Nephron (organoid): ENCODE results near the gene FGGY.

Experiments used
- H3K27ac Mint-ChIP-seq, 3 experiments: 2 replicates each; pipeline ENCODE4 v1.8.0; 2020; ENCODE audit warnings: mixed read lengths in 3 of 3, mild to moderate bottlenecking in 2 of 3, moderate library complexity in 1 of 3
- H3K27me3 Mint-ChIP-seq: 2 replicates; pipeline ENCODE4 v1.8.0; 2021; ENCODE audit warnings: low read depth, mild to moderate bottlenecking, moderate library complexity, mixed read lengths
- H3K36me3 Mint-ChIP-seq: 2 replicates; pipeline ENCODE4 v1.8.0; 2020; ENCODE audit warnings: low read depth, mixed read lengths
- H3K4me1 Mint-ChIP-seq: 2 replicates; pipeline ENCODE4 v1.8.0; 2020; ENCODE audit warnings: mixed read lengths
- H3K4me3 Mint-ChIP-seq, 3 experiments: 2 replicates each; pipeline ENCODE4 v1.8.0; 2020; ENCODE audit warnings: mild to moderate bottlenecking in 3 of 3, mixed read lengths in 3 of 3, moderate library complexity in 2 of 3
- H3K9me3 Mint-ChIP-seq: 2 replicates; pipeline ENCODE4 v1.8.0; 2020; ENCODE audit warnings: mixed read lengths
- TF ChIP-seq, protein P1 (sequence below), 3 experiments: fragments of 200-600 bp; sonication (generic); IDR thresholded peaks; one replicate each; pipeline ENCODE4 v1.5.0; 2021; ENCODE audit warnings: antibody characterized with exemption in 3 of 3; ENCODE audit not compliant: unreplicated experiment in 3 of 3

Gene FGGY

DNA sequence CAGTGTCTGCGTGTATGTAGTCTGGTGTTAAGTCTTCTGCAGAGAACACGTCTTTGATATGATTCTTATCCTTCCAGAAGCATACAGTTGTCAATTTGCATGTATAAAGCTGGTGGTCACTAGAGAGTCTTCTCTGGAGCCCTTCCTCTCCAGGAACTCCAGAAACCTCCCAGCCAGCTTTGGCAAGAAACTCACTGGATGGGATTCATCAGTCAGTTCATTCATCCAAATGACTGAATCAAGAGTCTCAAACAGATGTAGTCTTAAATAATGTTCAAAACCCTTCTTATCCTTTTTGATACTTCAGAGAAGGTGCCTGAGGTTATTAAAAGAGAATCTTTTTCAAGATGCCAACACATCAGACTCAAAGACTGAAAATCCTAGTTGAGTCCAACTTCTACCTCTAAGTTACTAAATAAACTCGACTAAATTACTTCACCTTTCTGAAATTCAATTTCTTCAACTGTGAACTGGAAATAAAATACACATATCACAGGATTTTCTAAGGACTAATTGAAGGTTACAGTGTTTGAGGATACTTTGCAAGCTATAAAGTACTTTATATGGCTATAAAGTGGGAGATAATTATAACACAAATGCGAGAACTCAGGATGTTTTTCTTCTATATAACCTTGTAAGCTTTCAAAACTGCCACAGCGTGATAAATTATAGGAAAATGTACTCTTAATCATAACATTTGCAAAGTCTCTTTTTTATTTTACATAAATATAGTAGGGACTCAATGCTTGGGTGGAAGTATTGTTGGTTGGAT lies 252.4 kb downstream of the FGGY start:
- Mint-ChIP-seq H3K4me1 (peaks cover 32% of the 10 kb centered on the region), H3K4me3 (no peak overlapping the region), H3K27ac (peak overlapping the region in 1 of 3 experiments; percentile 50), H3K9me3 (no peaks in the 10 kb centered on the region), H3K27me3 (no peaks in the 10 kb centered on the region), H3K36me3 (no peaks in the 10 kb centered on the region)
- TF ChIP-seq, protein P1, sequence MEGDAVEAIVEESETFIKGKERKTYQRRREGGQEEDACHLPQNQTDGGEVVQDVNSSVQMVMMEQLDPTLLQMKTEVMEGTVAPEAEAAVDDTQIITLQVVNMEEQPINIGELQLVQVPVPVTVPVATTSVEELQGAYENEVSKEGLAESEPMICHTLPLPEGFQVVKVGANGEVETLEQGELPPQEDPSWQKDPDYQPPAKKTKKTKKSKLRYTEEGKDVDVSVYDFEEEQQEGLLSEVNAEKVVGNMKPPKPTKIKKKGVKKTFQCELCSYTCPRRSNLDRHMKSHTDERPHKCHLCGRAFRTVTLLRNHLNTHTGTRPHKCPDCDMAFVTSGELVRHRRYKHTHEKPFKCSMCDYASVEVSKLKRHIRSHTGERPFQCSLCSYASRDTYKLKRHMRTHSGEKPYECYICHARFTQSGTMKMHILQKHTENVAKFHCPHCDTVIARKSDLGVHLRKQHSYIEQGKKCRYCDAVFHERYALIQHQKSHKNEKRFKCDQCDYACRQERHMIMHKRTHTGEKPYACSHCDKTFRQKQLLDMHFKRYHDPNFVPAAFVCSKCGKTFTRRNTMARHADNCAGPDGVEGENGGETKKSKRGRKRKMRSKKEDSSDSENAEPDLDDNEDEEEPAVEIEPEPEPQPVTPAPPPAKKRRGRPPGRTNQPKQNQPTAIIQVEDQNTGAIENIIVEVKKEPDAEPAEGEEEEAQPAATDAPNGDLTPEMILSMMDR (IDR thresholded peaks at IDR 0.05; ENCODE audit: unreplicated experiment in 3 of 3), result no peak

DNA sequence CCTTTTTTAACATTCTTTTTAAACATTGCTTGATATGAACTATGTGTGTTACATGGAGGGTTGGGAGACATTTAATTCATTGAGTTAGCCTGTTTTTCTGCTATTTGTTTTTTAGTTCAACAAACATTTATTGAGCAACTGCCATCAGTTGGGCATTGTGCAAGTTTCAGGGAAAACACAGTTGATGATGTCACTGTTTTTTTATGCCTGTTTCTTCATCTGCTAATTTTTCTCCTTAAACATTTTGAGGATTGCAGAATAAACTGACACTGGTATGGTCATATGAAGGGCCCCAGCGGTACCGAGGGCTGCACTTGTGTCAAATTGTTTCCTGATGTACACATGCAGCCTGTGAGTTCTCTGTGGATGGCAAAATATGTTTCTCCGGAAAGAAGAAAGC lies 253.0 kb downstream of the FGGY start:
- Mint-ChIP-seq H3K27me3 (no peaks in the 10 kb centered on the region), H3K9me3 (no peaks in the 10 kb centered on the region), H3K4me1 (peaks cover 37% of the 10 kb centered on the region), H3K4me3 (no peak overlapping the region), H3K27ac (peak overlapping the region in 2 of 3 experiments; percentile 47 to 50), H3K36me3 (no peaks in the 10 kb centered on the region)
- TF ChIP-seq, protein P1 (IDR thresholded peaks at IDR 0.05; ENCODE audit: unreplicated experiment in 3 of 3), result no peak

DNA sequence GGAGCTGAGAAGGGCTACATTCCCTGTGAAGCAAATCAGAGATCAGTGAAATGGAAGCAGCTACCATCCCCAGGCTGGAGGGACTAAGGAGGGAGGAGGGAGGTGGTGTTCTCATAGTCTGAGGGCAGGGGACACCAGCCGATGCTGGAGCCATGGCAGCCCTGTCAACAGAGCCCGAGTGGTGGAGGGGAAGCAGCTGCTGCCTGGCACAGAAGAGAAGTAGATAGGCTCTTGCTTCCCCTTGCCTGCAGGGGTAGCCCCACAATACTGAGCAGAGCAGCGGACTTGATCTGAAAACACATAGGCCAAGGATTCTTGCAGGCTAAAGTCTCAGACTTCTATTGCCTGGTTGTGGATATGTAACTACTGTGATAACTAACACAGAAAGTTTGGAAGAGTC lies 255.1 kb downstream of the FGGY start:
- Mint-ChIP-seq H3K27ac (peak overlapping the region; percentile 82 to 86 (median 83)), H3K36me3 (peaks cover 8% of the 10 kb centered on the region), H3K9me3 (peaks cover 6% of the 10 kb centered on the region), H3K4me1 (peaks cover 51% of the 10 kb centered on the region), H3K27me3 (no peaks in the 10 kb centered on the region), H3K4me3 (no peak overlapping the region)
- TF ChIP-seq, protein P1 (IDR thresholded peaks at IDR 0.05; ENCODE audit: unreplicated experiment in 3 of 3), result no peak

DNA sequence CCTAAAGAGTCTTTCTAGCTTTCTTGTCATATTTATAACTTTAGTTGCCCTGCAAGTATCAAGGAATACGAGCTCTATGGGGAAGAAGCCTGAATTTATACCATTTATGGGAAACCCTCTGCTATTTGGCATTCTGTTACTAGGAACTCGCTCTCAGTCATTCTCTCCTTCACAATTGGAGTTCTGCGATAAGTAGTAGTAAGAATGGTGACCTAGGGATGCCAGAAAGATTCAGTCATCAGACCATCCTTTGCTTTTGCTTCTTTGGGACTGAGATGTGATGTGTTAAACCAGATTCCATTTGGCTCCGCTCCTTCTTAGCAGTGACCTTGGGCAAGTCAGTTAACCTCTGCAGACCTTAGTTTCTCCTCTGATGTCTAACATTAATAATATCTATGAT lies 256.5 kb downstream of the FGGY start:
- no peak overlapping the region for H3K4me3 Mint-ChIP-seq
- H3K36me3 Mint-ChIP-seq, result peaks cover 21% of the 10 kb centered on the region
- H3K4me1 Mint-ChIP-seq, result peaks cover 58% of the 10 kb centered on the region
- H3K27ac Mint-ChIP-seq, result peak overlapping the region; percentile 82 to 92 (median 86)
- peaks cover 15% of the 10 kb centered on the region for H3K9me3 Mint-ChIP-seq
- H3K27me3 Mint-ChIP-seq, result no peaks in the 10 kb centered on the region
- TF ChIP-seq, protein P1 (IDR thresholded peaks at IDR 0.05; ENCODE audit: unreplicated experiment in 3 of 3), result no peak

DNA sequence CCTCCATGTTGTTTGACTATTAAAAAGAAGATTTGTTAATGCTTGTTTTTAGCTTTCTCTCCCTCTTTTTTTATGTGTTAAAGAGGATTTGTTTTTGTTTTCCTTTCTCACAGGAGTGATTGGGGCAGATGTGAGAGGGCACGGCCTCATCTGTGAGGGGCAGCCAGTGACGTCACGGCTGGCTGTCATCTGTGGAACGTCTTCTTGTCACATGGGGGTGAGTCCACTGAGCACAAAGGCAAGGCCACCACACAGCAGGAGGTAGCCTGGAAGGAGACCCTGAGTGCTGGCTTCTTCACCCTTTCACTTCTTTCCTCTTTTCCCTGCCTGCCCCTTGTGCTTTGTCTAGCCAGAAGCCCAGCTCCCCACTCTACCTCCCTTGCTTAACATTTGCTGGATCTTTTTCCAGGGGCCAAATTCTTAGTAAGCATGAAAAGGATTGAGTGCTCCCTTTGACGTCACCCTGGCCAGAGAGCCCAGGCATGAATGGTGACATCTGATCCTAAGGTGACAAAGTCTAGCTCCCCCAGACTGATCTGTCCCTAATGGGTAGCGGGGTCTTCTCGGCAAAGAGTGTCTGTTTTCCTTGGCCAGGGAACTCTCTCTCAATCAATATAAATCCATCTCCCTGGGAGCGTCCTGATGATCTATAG lies 257.2 kb downstream of the FGGY start:
- TF ChIP-seq, protein P1 (IDR thresholded peaks at IDR 0.05; ENCODE audit: unreplicated experiment in 3 of 3), result no peak
- H3K27ac Mint-ChIP-seq, result peak overlapping the region; percentile 75 to 92 (median 86)
- peaks cover 21% of the 10 kb centered on the region for H3K9me3 Mint-ChIP-seq
- H3K4me3 Mint-ChIP-seq, result peak overlapping the region in 1 of 3 experiments; percentile 10
- H3K4me1 Mint-ChIP-seq, result peaks cover 58% of the 10 kb centered on the region
- peaks cover 29% of the 10 kb centered on the region for H3K36me3 Mint-ChIP-seq
- H3K27me3 Mint-ChIP-seq, result no peaks in the 10 kb centered on the region
